Smooth muscle cell of the coronary artery (primary cell): ENCODE data around the gene GADD45G. TPM values are rescaled to one million over a fixed set of nuclear protein-coding genes. Genes with fewer than 3 reads are reported as not detected.

Experiments
- total RNA-seq: library from RNA; depleted of rRNA; stranded (reverse); fragments of >200 nt; gene quantifications from 2 replicates; pipeline ENCODE4 v1.2.3, GENCODE V29; 2014; ENCODE audit warnings: low replicate concordance

Gene GADD45G
- total RNA-seq: 0.08 and 3.3 TPM in 2 replicates

GRCh38 chr9:89604729-89605464, at the start of gene GADD45G:
GADD45G (plus strand) TSS chr9:89605012; CDS start chr9:89605122, 110 bp downstream.

Other genes starting within 250 kb of the GADD45G start
- under 0.01 and 1.2 TPM in 2 replicates for gene SEMA4D, start 106.9 kb upstream of the GADD45G start, total RNA-seq